ENCODE measurements around the gene FAM20C. TPM values are rescaled to one million over a fixed set of nuclear protein-coding genes. Genes with fewer than 3 reads are reported as not detected.

FAM20C gene
- total and polyA plus RNA-seq, 2 donors (not counting 3 experiments of a cell fraction or from before 2014, with no cell fraction given), result 14.2 to 34.5 TPM

DNA sequence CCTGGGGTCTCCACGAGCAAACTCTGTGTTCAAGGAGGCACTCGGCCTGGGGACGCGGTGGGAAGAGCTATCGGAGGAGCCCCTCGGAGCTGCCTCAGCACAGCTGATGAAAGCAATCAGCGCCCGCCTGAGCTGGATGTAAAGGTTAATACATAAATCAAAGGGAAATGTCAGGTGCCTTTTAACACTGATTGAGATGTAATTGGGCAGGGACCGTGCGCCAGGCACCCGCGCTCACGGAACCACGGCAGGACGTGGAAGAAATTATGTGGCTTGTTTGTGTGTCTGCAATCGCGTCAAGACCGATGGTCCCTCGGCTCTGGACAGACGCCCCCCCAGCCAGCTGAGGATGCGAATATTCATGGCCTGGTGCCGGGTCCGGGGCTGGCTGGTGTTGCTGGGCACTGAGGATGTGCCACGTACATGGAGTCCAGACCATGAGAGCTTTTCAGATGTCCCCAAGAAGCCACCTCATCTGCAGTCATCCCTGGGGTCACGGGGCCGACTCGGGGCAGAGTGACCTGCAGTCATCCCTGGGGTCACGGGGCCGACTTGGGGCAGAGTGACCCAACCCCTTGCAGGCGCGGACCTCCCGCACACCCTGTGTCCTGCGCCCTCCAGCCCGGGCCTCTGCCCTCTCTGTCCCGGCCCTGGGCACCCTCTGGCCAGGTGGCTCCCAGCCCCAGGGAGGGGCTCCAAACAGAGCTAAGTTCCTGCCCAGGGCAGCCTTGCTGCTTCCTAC lies 113.2 kb downstream of the FAM20C start:
- H4K20me1 ChIP-seq (replicated peaks; ENCODE audit: control insufficient read depth, extremely low read depth, insufficient read depth, low read length), result no peaks in the 10 kb centered on the region
- CTCF ChIA-PET, result no interaction called here
- intact Hi-C loops (cut with micrococcal nuclease) (no loop called here), dilution Hi-C loops (cut with MboI; ENCODE audit: extremely low pct_ligation_motif_present, low sequenced_read_pairs) (no loop called here)
- H2AFZ ChIP-seq (ENCODE audit: low read depth, low read length), result no peak overlapping the region
- no peak overlapping the region for H3K4me3 ChIP-seq (replicated peaks in 1 of 3; ENCODE audit: insufficient read depth in 1 of 3, low read depth in 1 of 3, low read length in 3 of 3)
- no peak for DNase-seq (ENCODE audit: low read depth, low spot score)
- H3K9ac ChIP-seq (replicated peaks; ENCODE audit: extremely low read depth, insufficient read depth, low read length), result no peak overlapping the region
- no TSS peak for BruUV-seq (replicated peaks)
- FAIRE-seq, result no peak
- no peaks in the 10 kb centered on the region for H3K27me3 ChIP-seq (ENCODE audit: control insufficient read depth in 2 of 2, insufficient read depth in 2 of 2, low read length in 2 of 2)
- H3K27ac ChIP-seq (ENCODE audit: insufficient read depth, low read depth, low read length), result no peak overlapping the region
- no peak overlapping the region for H3K4me2 ChIP-seq (ENCODE audit: insufficient read depth, low read length)
- H3K79me2 ChIP-seq (ENCODE audit: control insufficient read depth, insufficient read depth, low read length), result no peaks in the 10 kb centered on the region
- TF ChIP-seq FOS (IDR thresholded peaks at IDR 0.05; ENCODE audit: borderline replicate concordance, insufficient read depth, low read length), result no peak
- no peak for TF ChIP-seq MYC (IDR thresholded peaks at IDR 0.05; ENCODE audit: low read depth, low read length)
- TF ChIP-seq POLR2AphosphoS5 (IDR thresholded peaks at IDR 0.05; ENCODE audit: insufficient read depth, low read depth, low read length), result no peak
- no peak for TF ChIP-seq GATA2 (IDR thresholded peaks at IDR 0.05; ENCODE audit: insufficient read depth, insufficient read length, low read depth, low read length)
- TF ChIP-seq, protein P1, sequence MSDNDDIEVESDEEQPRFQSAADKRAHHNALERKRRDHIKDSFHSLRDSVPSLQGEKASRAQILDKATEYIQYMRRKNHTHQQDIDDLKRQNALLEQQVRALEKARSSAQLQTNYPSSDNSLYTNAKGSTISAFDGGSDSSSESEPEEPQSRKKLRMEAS (IDR thresholded peaks at IDR 0.05; ENCODE audit: insufficient read depth, insufficient read length), result no peak
- TF ChIP-seq, protein P2, sequence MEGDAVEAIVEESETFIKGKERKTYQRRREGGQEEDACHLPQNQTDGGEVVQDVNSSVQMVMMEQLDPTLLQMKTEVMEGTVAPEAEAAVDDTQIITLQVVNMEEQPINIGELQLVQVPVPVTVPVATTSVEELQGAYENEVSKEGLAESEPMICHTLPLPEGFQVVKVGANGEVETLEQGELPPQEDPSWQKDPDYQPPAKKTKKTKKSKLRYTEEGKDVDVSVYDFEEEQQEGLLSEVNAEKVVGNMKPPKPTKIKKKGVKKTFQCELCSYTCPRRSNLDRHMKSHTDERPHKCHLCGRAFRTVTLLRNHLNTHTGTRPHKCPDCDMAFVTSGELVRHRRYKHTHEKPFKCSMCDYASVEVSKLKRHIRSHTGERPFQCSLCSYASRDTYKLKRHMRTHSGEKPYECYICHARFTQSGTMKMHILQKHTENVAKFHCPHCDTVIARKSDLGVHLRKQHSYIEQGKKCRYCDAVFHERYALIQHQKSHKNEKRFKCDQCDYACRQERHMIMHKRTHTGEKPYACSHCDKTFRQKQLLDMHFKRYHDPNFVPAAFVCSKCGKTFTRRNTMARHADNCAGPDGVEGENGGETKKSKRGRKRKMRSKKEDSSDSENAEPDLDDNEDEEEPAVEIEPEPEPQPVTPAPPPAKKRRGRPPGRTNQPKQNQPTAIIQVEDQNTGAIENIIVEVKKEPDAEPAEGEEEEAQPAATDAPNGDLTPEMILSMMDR (IDR thresholded peaks at IDR 0.05; ENCODE audit: extremely low read depth in 1 of 2, insufficient read depth in 1 of 2, low read depth in 1 of 2, low read length in 2 of 2), result no peak
- no peak for TF ChIP-seq EZH2 (IDR thresholded peaks at IDR 0.05; ENCODE audit: borderline replicate concordance, low read depth, low read length, severe bottlenecking)
- TF ChIP-seq JUN (IDR thresholded peaks at IDR 0.05; ENCODE audit: borderline replicate concordance, insufficient read depth, insufficient read length, low read depth), result no peak
- TF ChIP-seq POLR2A (IDR thresholded peaks at IDR 0.05; ENCODE audit: low read depth, low read length), result no peak
- no peaks in the 10 kb centered on the region for H3K9me1 ChIP-seq (replicated peaks; ENCODE audit: control insufficient read depth, extremely low read depth, insufficient read depth, low read length)
- H3K36me3 ChIP-seq (ENCODE audit: control insufficient read depth in 2 of 2, extremely low read depth in 1 of 2, insufficient read depth in 2 of 2, low read length in 2 of 2), result no peaks in the 10 kb centered on the region
- POLR2A ChIA-PET, result no interaction called here
- H3K9me3 ChIP-seq (replicated peaks; ENCODE audit: control insufficient read depth, insufficient read depth, low read length), result no peaks in the 10 kb centered on the region
- no peaks in the 10 kb centered on the region for H3K4me1 ChIP-seq (ENCODE audit: control insufficient read depth, extremely low read depth, insufficient read depth, low read length)
